ENCODE measurements around the gene IFI44L.

IFI44L gene

DNA sequence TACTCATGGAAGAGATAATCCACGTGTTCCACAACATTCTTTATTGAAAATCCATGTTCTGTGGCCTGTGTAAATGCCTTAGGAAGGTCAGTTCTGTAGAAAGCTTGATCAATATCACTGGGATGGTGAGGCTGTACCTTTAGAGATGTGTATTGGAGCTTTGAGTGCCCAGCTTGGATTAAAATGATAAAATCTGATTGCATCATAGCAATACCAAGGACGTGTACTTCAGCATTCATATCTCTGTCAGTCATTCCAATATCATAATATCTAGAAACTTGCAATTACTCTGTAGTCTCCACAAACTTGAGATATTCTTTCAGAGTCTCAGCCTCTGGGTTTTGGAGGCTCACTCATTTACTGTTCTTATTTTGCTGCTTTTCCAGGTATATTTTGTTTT is 61.0 kb downstream of the IFI44L start:
- H3K9ac ChIP-seq (ENCODE audit: low read depth in 1 of 2, low read length in 2 of 2): no peak overlapping the region
- H3K4me1 ChIP-seq (ENCODE audit: control insufficient read depth in 1 of 2, insufficient read depth in 2 of 2, low read length in 2 of 2): no peaks in the 10 kb centered on the region
- no peaks in the 10 kb centered on the region for H3K27me3 ChIP-seq (ENCODE audit: control insufficient read depth in 1 of 2, insufficient read depth in 2 of 2, low read length in 2 of 2)
- no peaks in the 10 kb centered on the region for H3K36me3 ChIP-seq (ENCODE audit: control insufficient read depth in 1 of 2, insufficient read depth in 2 of 2, low read length in 2 of 2)
- no peak overlapping the region for H3K4me3 ChIP-seq (ENCODE audit: low read depth in 1 of 2, low read length in 2 of 2)
- H3K27ac ChIP-seq (ENCODE audit: low read depth, low read length): no peak overlapping the region
- no peaks in the 10 kb centered on the region for H3K9me3 ChIP-seq (ENCODE audit: control insufficient read depth in 1 of 2, low read length in 2 of 2)

- Histone ChIP-seq H3K9me3 (ENCODE audit: control insufficient read depth in 1 of 2, low read length in 2 of 2) (no peaks in the 10 kb centered on the region), H3K4me3 (ENCODE audit: low read depth in 1 of 2, low read length in 2 of 2) (no peak overlapping the region), H3K9ac (ENCODE audit: low read depth in 1 of 2, low read length in 2 of 2) (no peak overlapping the region), H3K27me3 (ENCODE audit: control insufficient read depth in 1 of 2, insufficient read depth in 2 of 2, low read length in 2 of 2) (no peaks in the 10 kb centered on the region), H3K36me3 (ENCODE audit: control insufficient read depth in 1 of 2, insufficient read depth in 2 of 2, low read length in 2 of 2) (no peaks in the 10 kb centered on the region), H3K27ac (ENCODE audit: low read depth, low read length) (no peak overlapping the region), H3K4me1 (ENCODE audit: control insufficient read depth in 1 of 2, insufficient read depth in 2 of 2, low read length in 2 of 2) (no peaks in the 10 kb centered on the region)
Observed at GRCh38 chr1:78682496-78682895, 62.2 kb downstream of the IFI44L start.

DNA sequence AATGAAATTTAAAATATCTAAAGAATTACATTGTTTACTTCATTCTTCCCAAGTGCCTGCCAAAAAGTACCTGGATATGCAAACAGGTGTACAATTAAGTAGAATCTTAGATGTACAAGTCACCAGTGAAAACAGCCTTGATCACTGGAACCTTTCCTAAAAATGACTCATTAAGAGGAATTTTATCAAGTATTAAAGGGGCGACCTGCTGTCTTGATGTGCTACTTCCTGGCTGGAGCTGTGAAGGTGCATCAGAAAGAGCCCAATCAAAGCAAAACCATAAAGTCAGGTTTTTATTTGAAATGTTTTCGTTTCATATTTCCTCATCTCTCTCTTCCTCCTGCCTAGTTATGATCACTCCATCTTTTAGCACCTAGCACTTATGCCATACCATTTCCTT is 62.8 kb downstream of the IFI44L start:
- no peaks in the 10 kb centered on the region for H3K9me3 ChIP-seq (ENCODE audit: control insufficient read depth in 1 of 2, low read length in 2 of 2)
- no peak overlapping the region for H3K4me3 ChIP-seq (ENCODE audit: low read depth in 1 of 2, low read length in 2 of 2)
- H3K36me3 ChIP-seq (ENCODE audit: control insufficient read depth in 1 of 2, insufficient read depth in 2 of 2, low read length in 2 of 2): no peaks in the 10 kb centered on the region
- H3K4me1 ChIP-seq (ENCODE audit: control insufficient read depth in 1 of 2, insufficient read depth in 2 of 2, low read length in 2 of 2): no peaks in the 10 kb centered on the region
- no peak overlapping the region for H3K9ac ChIP-seq (ENCODE audit: low read depth in 1 of 2, low read length in 2 of 2)
- H3K27me3 ChIP-seq (ENCODE audit: control insufficient read depth in 1 of 2, insufficient read depth in 2 of 2, low read length in 2 of 2): no peaks in the 10 kb centered on the region
- H3K27ac ChIP-seq (ENCODE audit: low read depth, low read length): no peak overlapping the region

GRCh38 chr1:78687315-78687714 is 67.1 kb downstream of the IFI44L start:
- no peak overlapping the region for H3K9ac ChIP-seq (ENCODE audit: low read depth in 1 of 2, low read length in 2 of 2)
- no peak overlapping the region for H3K4me3 ChIP-seq (ENCODE audit: low read depth in 1 of 2, low read length in 2 of 2)
- H3K4me1 ChIP-seq (ENCODE audit: control insufficient read depth in 1 of 2, insufficient read depth in 2 of 2, low read length in 2 of 2): no peaks in the 10 kb centered on the region
- H3K27ac ChIP-seq (ENCODE audit: low read depth, low read length): no peak overlapping the region
- no peaks in the 10 kb centered on the region for H3K9me3 ChIP-seq (ENCODE audit: control insufficient read depth in 1 of 2, low read length in 2 of 2)
- H3K27me3 ChIP-seq (ENCODE audit: control insufficient read depth in 1 of 2, insufficient read depth in 2 of 2, low read length in 2 of 2): no peaks in the 10 kb centered on the region
- H3K36me3 ChIP-seq (ENCODE audit: control insufficient read depth in 1 of 2, insufficient read depth in 2 of 2, low read length in 2 of 2): no peaks in the 10 kb centered on the region

- Histone ChIP-seq H3K4me3 (ENCODE audit: low read depth in 1 of 2, low read length in 2 of 2) (no peak overlapping the region), H3K9me3 (ENCODE audit: control insufficient read depth in 1 of 2, low read length in 2 of 2) (no peaks in the 10 kb centered on the region), H3K4me1 (ENCODE audit: control insufficient read depth in 1 of 2, insufficient read depth in 2 of 2, low read length in 2 of 2) (no peaks in the 10 kb centered on the region), H3K27me3 (ENCODE audit: control insufficient read depth in 1 of 2, insufficient read depth in 2 of 2, low read length in 2 of 2) (no peaks in the 10 kb centered on the region), H3K27ac (ENCODE audit: low read depth, low read length) (no peak overlapping the region), H3K9ac (ENCODE audit: low read depth in 1 of 2, low read length in 2 of 2) (no peak overlapping the region), H3K36me3 (ENCODE audit: control insufficient read depth in 1 of 2, insufficient read depth in 2 of 2, low read length in 2 of 2) (no peaks in the 10 kb centered on the region)
Observed at GRCh38 chr1:78687914-78688313, 67.7 kb downstream of the IFI44L start.

DNA sequence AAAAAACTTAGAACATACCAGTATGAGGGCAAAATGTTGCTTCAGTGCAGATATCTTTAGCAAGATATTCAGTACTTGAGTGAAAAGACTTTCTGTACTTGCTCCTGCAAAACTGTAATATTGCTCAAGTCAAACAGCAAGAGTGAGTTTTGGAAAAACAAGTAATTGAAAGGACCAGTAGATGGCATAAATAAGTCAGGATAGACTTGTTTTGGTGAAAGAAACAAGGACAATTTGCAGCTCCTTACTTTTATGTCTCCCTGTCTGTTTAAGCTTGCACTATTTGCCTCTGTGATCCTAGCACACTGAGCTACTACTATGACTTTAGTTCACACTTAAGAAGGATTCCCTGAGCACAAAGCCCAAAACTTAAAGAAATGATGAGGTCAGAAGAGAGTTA is 68.4 kb downstream of the IFI44L start:
- H3K4me1 ChIP-seq (ENCODE audit: control insufficient read depth in 1 of 2, insufficient read depth in 2 of 2, low read length in 2 of 2): no peaks in the 10 kb centered on the region
- H3K27me3 ChIP-seq (ENCODE audit: control insufficient read depth in 1 of 2, insufficient read depth in 2 of 2, low read length in 2 of 2): no peaks in the 10 kb centered on the region
- no peaks in the 10 kb centered on the region for H3K36me3 ChIP-seq (ENCODE audit: control insufficient read depth in 1 of 2, insufficient read depth in 2 of 2, low read length in 2 of 2)
- H3K4me3 ChIP-seq (ENCODE audit: low read depth in 1 of 2, low read length in 2 of 2): no peak overlapping the region
- no peak overlapping the region for H3K27ac ChIP-seq (ENCODE audit: low read depth, low read length)
- H3K9me3 ChIP-seq (ENCODE audit: control insufficient read depth in 1 of 2, low read length in 2 of 2): no peaks in the 10 kb centered on the region
- H3K9ac ChIP-seq (ENCODE audit: low read depth in 1 of 2, low read length in 2 of 2): no peak overlapping the region

DNA sequence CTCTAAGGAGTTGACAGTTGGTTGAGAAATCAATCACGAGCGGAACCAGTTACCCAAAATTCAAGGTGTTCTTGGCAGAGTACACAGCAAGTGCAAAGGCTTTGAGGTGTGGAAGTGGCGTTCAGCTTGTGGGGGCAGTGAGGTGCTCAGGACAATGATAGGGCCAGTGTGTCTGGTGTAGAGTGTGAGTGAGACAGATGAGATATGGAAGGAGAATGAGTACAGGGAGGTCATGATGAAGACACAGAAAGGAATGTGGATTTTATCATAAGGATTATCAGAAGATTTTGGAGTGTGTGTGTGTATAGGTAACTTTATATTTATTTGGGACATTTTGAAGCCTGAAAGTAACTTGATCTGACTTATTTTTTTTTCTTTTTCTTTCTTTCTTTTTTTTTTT is 70.3 kb downstream of the IFI44L start:
- Histone ChIP-seq H3K4me3 (ENCODE audit: low read depth in 1 of 2, low read length in 2 of 2) (no peak overlapping the region), H3K4me1 (ENCODE audit: control insufficient read depth in 1 of 2, insufficient read depth in 2 of 2, low read length in 2 of 2) (no peaks in the 10 kb centered on the region), H3K9me3 (ENCODE audit: control insufficient read depth in 1 of 2, low read length in 2 of 2) (no peaks in the 10 kb centered on the region), H3K36me3 (ENCODE audit: control insufficient read depth in 1 of 2, insufficient read depth in 2 of 2, low read length in 2 of 2) (no peaks in the 10 kb centered on the region), H3K9ac (ENCODE audit: low read depth in 1 of 2, low read length in 2 of 2) (no peak overlapping the region), H3K27ac (ENCODE audit: low read depth, low read length) (no peak overlapping the region), H3K27me3 (ENCODE audit: control insufficient read depth in 1 of 2, insufficient read depth in 2 of 2, low read length in 2 of 2) (no peaks in the 10 kb centered on the region)

GRCh38 chr1:78691995-78692747 is 71.9 kb downstream of the IFI44L start:
- Histone ChIP-seq H3K4me1 (ENCODE audit: control insufficient read depth in 1 of 2, insufficient read depth in 2 of 2, low read length in 2 of 2) (no peaks in the 10 kb centered on the region), H3K27ac (ENCODE audit: low read depth, low read length) (no peak overlapping the region), H3K4me3 (ENCODE audit: low read depth in 1 of 2, low read length in 2 of 2) (no peak overlapping the region), H3K9ac (ENCODE audit: low read depth in 1 of 2, low read length in 2 of 2) (no peak overlapping the region), H3K27me3 (ENCODE audit: control insufficient read depth in 1 of 2, insufficient read depth in 2 of 2, low read length in 2 of 2) (no peaks in the 10 kb centered on the region), H3K9me3 (ENCODE audit: control insufficient read depth in 1 of 2, low read length in 2 of 2) (no peaks in the 10 kb centered on the region), H3K36me3 (ENCODE audit: control insufficient read depth in 1 of 2, insufficient read depth in 2 of 2, low read length in 2 of 2) (no peaks in the 10 kb centered on the region)
